Right atrium auricular region (tissue), 2 donors: Measurements from ENCODE around the gene ARHGAP26. TPM values are rescaled to one million over a fixed set of nuclear protein-coding genes. Genes with fewer than 3 reads are reported as not detected.

Experiments
- DNase-seq: peaks from one replicate; pipeline ENCODE4 v3.0.0-alpha.2; 2019; ENCODE audit warnings: low spot score
- H3K27ac ChIP-seq, 2 donors: fragments of 200-600 bp; sonication (generic); 1 replicate in 1 of 2; 2 replicates in 1 of 2; pipeline ENCODE4 v1.5.1; 2016 to 2019
- H3K27me3 ChIP-seq, 2 donors: fragments of 200-600 bp; sonication (generic); one replicate each; pipeline versions ENCODE4 v1.5.1 to v1.6.0; 2017 to 2019
- H3K36me3 ChIP-seq: fragments of 200-600 bp; sonication (generic); one replicate; pipeline ENCODE4 v1.5.1; 2016
- H3K4me1 ChIP-seq, 2 donors: fragments of 200-600 bp; sonication (generic); one replicate each; pipeline versions ENCODE4 v1.5.1 to v1.6.0; 2017 to 2019
- H3K4me3 ChIP-seq, 2 donors: fragments of 200-600 bp; sonication (generic); 1 replicate in 1 of 2; 2 replicates in 1 of 2; pipeline ENCODE4 v1.5.1; 2017 to 2019; ENCODE audit warnings: mild to moderate bottlenecking in 1 of 2, moderate library complexity in 1 of 2
- H3K9me3 ChIP-seq, 2 donors: fragments of 200-600 bp; sonication (generic); one replicate each; pipeline ENCODE4 v1.5.1; 2019
- total RNA-seq, 2 donors: library from RNA; depleted of rRNA; stranded (reverse); fragments of >200 nt; gene quantifications; one replicate each; pipeline ENCODE4 v1.1.0, GENCODE V29; 2016
- TF ChIP-seq, protein P1 (sequence below), 2 donors: fragments of 200-600 bp; sonication (generic); IDR thresholded peaks; one replicate each; pipeline ENCODE4 v1.5.1; 2019; ENCODE audit warnings: antibody characterized with exemption in 2 of 2

The ARHGAP26 gene
- total RNA-seq, 2 donors from 2014 or later, result 29.8 to 31.6 TPM

DNA sequence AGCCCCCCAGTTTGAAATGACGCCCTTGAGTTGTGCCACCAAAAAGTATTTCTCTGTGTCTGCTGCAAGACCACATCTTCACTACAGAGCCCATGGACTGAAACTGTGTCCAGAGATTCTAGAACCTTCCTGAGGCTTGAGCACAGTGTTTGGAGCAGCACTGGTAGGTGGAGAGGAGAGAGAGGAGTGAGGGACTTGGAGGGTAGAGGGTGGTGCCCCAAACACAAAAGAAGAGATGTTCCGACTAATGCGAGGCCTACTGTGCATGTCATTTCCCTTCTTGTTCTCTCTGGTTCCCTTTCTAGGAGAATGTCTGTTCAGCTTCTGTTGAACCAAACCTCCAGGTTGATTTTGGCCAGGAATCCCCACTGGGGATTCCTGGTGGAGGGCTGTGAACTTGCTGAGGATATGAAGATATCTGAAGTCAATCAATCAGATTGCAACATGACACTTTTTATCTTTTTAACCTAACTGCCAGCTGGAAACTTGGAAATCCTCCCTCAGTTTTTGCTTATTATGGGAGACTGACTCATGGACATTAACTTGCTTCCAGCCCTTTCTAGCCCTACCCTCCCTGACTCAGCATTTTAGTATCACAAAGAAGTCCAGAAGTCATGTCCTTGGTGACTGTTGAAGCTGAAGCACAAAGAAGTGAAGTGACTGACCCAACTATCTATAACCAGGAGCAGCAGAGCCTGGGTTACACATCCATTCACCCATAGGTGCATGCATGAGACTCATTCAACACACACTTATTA, 478.8 kb downstream of the ARHGAP26 start:
- Histone ChIP-seq H3K4me1 (peaks cover 0 to 7% of the 10 kb centered on the region in 2 donors), H3K36me3 (no peaks in the 10 kb centered on the region), H3K27me3 (no peaks in the 10 kb centered on the region), H3K4me3 (no peak overlapping the region), H3K27ac (peak overlapping the region; percentile 29 to 41), H3K9me3 (no peaks in the 10 kb centered on the region)
- TF ChIP-seq, protein P1, sequence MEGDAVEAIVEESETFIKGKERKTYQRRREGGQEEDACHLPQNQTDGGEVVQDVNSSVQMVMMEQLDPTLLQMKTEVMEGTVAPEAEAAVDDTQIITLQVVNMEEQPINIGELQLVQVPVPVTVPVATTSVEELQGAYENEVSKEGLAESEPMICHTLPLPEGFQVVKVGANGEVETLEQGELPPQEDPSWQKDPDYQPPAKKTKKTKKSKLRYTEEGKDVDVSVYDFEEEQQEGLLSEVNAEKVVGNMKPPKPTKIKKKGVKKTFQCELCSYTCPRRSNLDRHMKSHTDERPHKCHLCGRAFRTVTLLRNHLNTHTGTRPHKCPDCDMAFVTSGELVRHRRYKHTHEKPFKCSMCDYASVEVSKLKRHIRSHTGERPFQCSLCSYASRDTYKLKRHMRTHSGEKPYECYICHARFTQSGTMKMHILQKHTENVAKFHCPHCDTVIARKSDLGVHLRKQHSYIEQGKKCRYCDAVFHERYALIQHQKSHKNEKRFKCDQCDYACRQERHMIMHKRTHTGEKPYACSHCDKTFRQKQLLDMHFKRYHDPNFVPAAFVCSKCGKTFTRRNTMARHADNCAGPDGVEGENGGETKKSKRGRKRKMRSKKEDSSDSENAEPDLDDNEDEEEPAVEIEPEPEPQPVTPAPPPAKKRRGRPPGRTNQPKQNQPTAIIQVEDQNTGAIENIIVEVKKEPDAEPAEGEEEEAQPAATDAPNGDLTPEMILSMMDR (IDR thresholded peaks at IDR 0.05), result no peak
- DNase-seq, result no peak

GRCh38 chr5:143249851-143250250, 479.7 kb downstream of the ARHGAP26 start:
- TF ChIP-seq, protein P1 (IDR thresholded peaks at IDR 0.05), result no peak
- DNase-seq, result no peak
- no peaks in the 10 kb centered on the region for H3K27me3 ChIP-seq
- H3K27ac ChIP-seq, result no peak overlapping the region
- no peak overlapping the region for H3K4me3 ChIP-seq
- no peaks in the 10 kb centered on the region for H3K36me3 ChIP-seq
- no peaks in the 10 kb centered on the region for H3K9me3 ChIP-seq
- no peaks in the 10 kb centered on the region for H3K4me1 ChIP-seq

- no peak for DNase-seq
- Histone ChIP-seq H3K27ac (no peak overlapping the region), H3K27me3 (no peaks in the 10 kb centered on the region), H3K9me3 (no peaks in the 10 kb centered on the region), H3K4me1 (no peaks in the 10 kb centered on the region), H3K4me3 (no peak overlapping the region), H3K36me3 (no peaks in the 10 kb centered on the region)
- TF ChIP-seq, protein P1 (IDR thresholded peaks at IDR 0.05), result no peak
Measured at GRCh38 chr5:143251190-143251589, 481.0 kb downstream of the ARHGAP26 start.

DNA sequence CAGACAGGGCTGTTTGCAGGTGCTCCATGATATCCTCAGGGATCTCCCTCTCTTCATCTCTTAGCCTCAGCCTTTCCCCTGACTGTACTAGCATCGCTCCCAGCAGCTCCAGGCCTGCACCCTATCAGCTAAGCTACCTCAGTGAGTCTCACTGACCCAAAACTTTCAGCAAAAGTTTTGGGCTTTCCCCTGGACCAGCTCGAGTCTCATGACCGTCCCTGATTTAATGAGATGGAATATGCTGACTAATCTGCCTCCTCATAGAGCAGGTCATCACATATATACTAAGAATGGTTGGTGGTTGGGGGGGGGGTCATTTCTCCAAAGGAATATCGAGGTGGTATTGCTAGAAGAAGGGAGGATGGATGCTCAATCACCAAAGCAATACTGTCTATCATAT, 481.8 kb downstream of the ARHGAP26 start:
- H3K27ac ChIP-seq, result no peak overlapping the region
- no peaks in the 10 kb centered on the region for H3K4me1 ChIP-seq
- no peaks in the 10 kb centered on the region for H3K9me3 ChIP-seq
- H3K27me3 ChIP-seq, result no peaks in the 10 kb centered on the region
- H3K4me3 ChIP-seq, result no peak overlapping the region
- TF ChIP-seq, protein P1 (IDR thresholded peaks at IDR 0.05), result no peak
- no peaks in the 10 kb centered on the region for H3K36me3 ChIP-seq
- no peak for DNase-seq

GRCh38 chr5:143254819-143255218, 484.6 kb downstream of the ARHGAP26 start:
- Histone ChIP-seq H3K4me3 (no peak overlapping the region), H3K4me1 (no peaks in the 10 kb centered on the region), H3K9me3 (no peaks in the 10 kb centered on the region), H3K27me3 (no peaks in the 10 kb centered on the region), H3K27ac (no peak overlapping the region), H3K36me3 (no peaks in the 10 kb centered on the region)
- TF ChIP-seq, protein P1 (IDR thresholded peaks at IDR 0.05), result no peak
- DNase-seq, result no peak
